Trophoblast cell (in vitro differentiated cells and primary cell): ENCODE data around the gene DHX29.

Source experiments
- DNase-seq, 2 donors: peaks; one replicate each; pipeline ENCODE4 v3.0.0-alpha.2; 2016
- H2AFZ ChIP-seq: 2 replicates; pipeline ENCODE4 v1.6.1; 2013; ENCODE audit warnings: low read length, moderate library complexity, mild to moderate bottlenecking; ENCODE audit not compliant: insufficient read depth, poor library complexity
- H2AK5ac ChIP-seq: 2 replicates; pipeline ENCODE4 v1.6.1; 2013; ENCODE audit warnings: mild to moderate bottlenecking, low read length
- H2BK120ac ChIP-seq: 2 replicates; pipeline ENCODE4 v1.6.1; 2013; ENCODE audit warnings: low read length, mild to moderate bottlenecking, moderate library complexity; ENCODE audit not compliant: insufficient read depth, poor library complexity
- H2BK12ac ChIP-seq: 2 replicates; pipeline ENCODE4 v1.6.1; 2013; ENCODE audit warnings: mild to moderate bottlenecking, low read length, moderate library complexity
- H2BK5ac ChIP-seq: 2 replicates; pipeline ENCODE4 v1.6.1; 2013; ENCODE audit warnings: low read length, low read depth, moderate library complexity, mild to moderate bottlenecking; ENCODE audit not compliant: poor library complexity
- H3K14ac ChIP-seq: 2 replicates; pipeline ENCODE4 v1.6.1; 2013; ENCODE audit warnings: mild to moderate bottlenecking, low read length
- H3K18ac ChIP-seq: 2 replicates; pipeline ENCODE4 v1.6.1; 2013; ENCODE audit warnings: mild to moderate bottlenecking, low read length
- H3K23ac ChIP-seq: 2 replicates; pipeline ENCODE4 v1.6.1; 2013; ENCODE audit warnings: low read length
- H3K27ac ChIP-seq: 2 replicates; pipeline ENCODE4 v1.5.1; 2013; ENCODE audit warnings: low read depth, mild to moderate bottlenecking, inconsistent platforms, low read length, moderate library complexity
- H3K27me3 ChIP-seq: 2 replicates; pipeline ENCODE4 v1.6.1; 2013; ENCODE audit warnings: inconsistent platforms, mild to moderate bottlenecking, low read length, moderate library complexity; ENCODE audit not compliant: insufficient read depth
- H3K36me3 ChIP-seq, 2 experiments: 1 replicate in 1 of 2; 2 replicates in 1 of 2; pipeline ENCODE4 v1.6.1; 2013; ENCODE audit warnings: low read length in 2 of 2, mild to moderate bottlenecking in 2 of 2, moderate library complexity in 1 of 2; ENCODE audit not compliant: insufficient read depth in 2 of 2, control insufficient read depth in 1 of 2
- H3K4ac ChIP-seq: 2 replicates; pipeline ENCODE4 v1.6.1; 2013; ENCODE audit warnings: low read depth, mild to moderate bottlenecking, low read length, moderate library complexity
- H3K4me1 ChIP-seq, 2 experiments: 1 replicate in 1 of 2; 2 replicates in 1 of 2; pipeline ENCODE4 v1.6.1; 2013; ENCODE audit warnings: low read length in 2 of 2, mild to moderate bottlenecking in 2 of 2, moderate library complexity in 1 of 2; ENCODE audit not compliant: insufficient read depth in 2 of 2, control insufficient read depth in 1 of 2
- H3K4me2 ChIP-seq: 2 replicates; pipeline ENCODE4 v1.6.1; 2013; ENCODE audit warnings: inconsistent platforms, mild to moderate bottlenecking, low read length, moderate library complexity
- H3K4me3 ChIP-seq: 2 replicates; pipeline ENCODE4 v1.5.1; 2013; ENCODE audit warnings: mild to moderate bottlenecking, low read depth, low read length, inconsistent platforms
- H3K79me1 ChIP-seq: one replicate; pipeline ENCODE4 v1.6.1; 2013; ENCODE audit warnings: low read length
- H3K79me2 ChIP-seq: 2 replicates; pipeline ENCODE4 v1.6.1; 2013; ENCODE audit warnings: low read length, mild to moderate bottlenecking; ENCODE audit not compliant: control insufficient read depth, insufficient read depth, poor library complexity
- H3K9ac ChIP-seq: 2 replicates; pipeline ENCODE4 v1.6.1; 2013; ENCODE audit warnings: mild to moderate bottlenecking, low read length
- H3K9me3 ChIP-seq: 2 replicates; pipeline ENCODE4 v1.6.1; 2013; ENCODE audit warnings: low read depth, mild to moderate bottlenecking, control low read depth, inconsistent platforms, low read length; ENCODE audit not compliant: insufficient read depth
- H4K12ac ChIP-seq: 2 replicates; pipeline ENCODE4 v1.6.1; 2013; ENCODE audit warnings: low read depth, mild to moderate bottlenecking, low read length, moderate library complexity
- H4K8ac ChIP-seq: 2 replicates; pipeline ENCODE4 v1.6.1; 2013; ENCODE audit warnings: low read depth, mild to moderate bottlenecking, low read length, moderate library complexity
- H4K91ac ChIP-seq: one replicate; pipeline ENCODE4 v1.6.1; 2013; ENCODE audit warnings: low read depth, mild to moderate bottlenecking, low read length, moderate library complexity
- WGBS: extraction: QIAGEN DNeasy Blood & Tissue Kit; methylation state at CpG from one replicate; pipeline ENCODE4 v1.1.7; 2013; ENCODE audit warnings: missing lambda C conversion rate; ENCODE audit not compliant: insufficient read length, insufficient coverage; ENCODE audit errors: extremely low coverage; 5-methylcytosine and 5-hydroxymethylcytosine counted together

DHX29 gene

DNA sequence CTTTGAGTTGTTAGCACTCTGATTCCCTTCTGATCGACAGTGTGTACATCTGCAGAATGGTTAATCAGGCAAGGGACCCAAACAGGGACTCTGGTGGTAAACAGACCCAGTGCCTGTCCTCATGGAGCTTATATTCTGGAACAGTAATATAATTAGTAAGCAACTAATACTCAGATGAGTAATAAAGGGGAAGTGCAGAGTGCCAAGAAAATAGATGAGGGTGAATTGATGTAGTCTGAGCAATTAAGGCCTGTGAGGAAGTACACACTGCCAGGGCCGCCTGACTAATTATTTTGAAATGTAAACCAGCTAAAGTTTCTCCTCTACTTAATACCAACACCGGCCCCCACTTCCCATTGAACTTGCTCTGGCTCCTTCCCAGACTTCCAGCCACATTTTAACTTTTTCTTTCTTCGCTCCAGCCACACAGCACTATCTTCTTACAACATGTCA lies 4.2 kb downstream of the DHX29 start:
- H3K14ac ChIP-seq: no peak overlapping the region
- H2BK5ac ChIP-seq: no peak overlapping the region
- no peak overlapping the region for H3K27ac ChIP-seq
- no peak overlapping the region for H4K91ac ChIP-seq
- H4K8ac ChIP-seq: no peak overlapping the region
- H3K4me3 ChIP-seq: no peak overlapping the region
- H3K4me1 ChIP-seq: peaks cover 0 to 2% of the 10 kb centered on the region in 2 experiments
- H3K36me3 ChIP-seq: peaks cover 1 to 4% of the 10 kb centered on the region in 2 experiments
- H3K79me2 ChIP-seq: peaks cover 8% of the 10 kb centered on the region
- no peak overlapping the region for H2BK12ac ChIP-seq
- DNase-seq: peak; percentile 43 to 50
- no peak overlapping the region for H3K4me2 ChIP-seq
- H2BK120ac ChIP-seq: no peak overlapping the region
- peaks cover 11% of the 10 kb centered on the region for H3K79me1 ChIP-seq
- H2AFZ ChIP-seq: no peak overlapping the region
- whole genome bisulfite sequencing: no CpG with 5 or more reads among the region's 4 CpGs
- H3K18ac ChIP-seq: no peak overlapping the region
- H3K9me3 ChIP-seq: no peaks in the 10 kb centered on the region
- no peak overlapping the region for H4K12ac ChIP-seq
- H3K27me3 ChIP-seq: no peaks in the 10 kb centered on the region
- H2AK5ac ChIP-seq: no peak overlapping the region
- H3K4ac ChIP-seq: no peak overlapping the region
- H3K9ac ChIP-seq: no peak overlapping the region
- no peak overlapping the region for H3K23ac ChIP-seq

GRCh38 chr5:55300890-55301289 lies 6.6 kb downstream of the DHX29 start:
- H3K9me3 ChIP-seq: no peaks in the 10 kb centered on the region
- no peaks in the 10 kb centered on the region for H3K4me1 ChIP-seq
- H3K27ac ChIP-seq: no peak overlapping the region
- no peak overlapping the region for H3K4me3 ChIP-seq
- peaks cover 1 to 4% of the 10 kb centered on the region in 2 experiments for H3K36me3 ChIP-seq
- no peak overlapping the region for H2BK12ac ChIP-seq
- WGBS: no CpG with 5 or more reads among the region's 2 CpGs
- H3K4ac ChIP-seq: no peak overlapping the region
- no peak overlapping the region for H2AFZ ChIP-seq
- H4K91ac ChIP-seq: no peak overlapping the region
- H3K4me2 ChIP-seq: no peak overlapping the region
- H3K14ac ChIP-seq: no peak overlapping the region
- H3K27me3 ChIP-seq: no peaks in the 10 kb centered on the region
- no peaks in the 10 kb centered on the region for H3K79me1 ChIP-seq
- H3K79me2 ChIP-seq: no peaks in the 10 kb centered on the region
- H4K12ac ChIP-seq: no peak overlapping the region
- H2BK5ac ChIP-seq: no peak overlapping the region
- no peak overlapping the region for H2BK120ac ChIP-seq
- no peak for DNase-seq
- H4K8ac ChIP-seq: no peak overlapping the region
- H3K18ac ChIP-seq: no peak overlapping the region
- no peak overlapping the region for H3K9ac ChIP-seq
- no peak overlapping the region for H2AK5ac ChIP-seq
- H3K23ac ChIP-seq: no peak overlapping the region

- H3K14ac ChIP-seq: no peak overlapping the region
- no peaks in the 10 kb centered on the region for H3K9me3 ChIP-seq
- no peaks in the 10 kb centered on the region for H3K4me1 ChIP-seq
- no CpG with 5 or more reads among the region's 1 CpG for WGBS
- H3K4me2 ChIP-seq: no peak overlapping the region
- H3K4me3 ChIP-seq: no peak overlapping the region
- H3K79me1 ChIP-seq: no peaks in the 10 kb centered on the region
- H3K9ac ChIP-seq: no peak overlapping the region
- H3K79me2 ChIP-seq: no peaks in the 10 kb centered on the region
- no peak overlapping the region for H2BK5ac ChIP-seq
- no peak overlapping the region for H2BK120ac ChIP-seq
- H4K8ac ChIP-seq: no peak overlapping the region
- H3K27ac ChIP-seq: no peak overlapping the region
- H2AK5ac ChIP-seq: no peak overlapping the region
- no peak overlapping the region for H2AFZ ChIP-seq
- no peak overlapping the region for H3K18ac ChIP-seq
- peaks cover 7 to 10% of the 10 kb centered on the region in 2 experiments for H3K36me3 ChIP-seq
- H3K27me3 ChIP-seq: no peaks in the 10 kb centered on the region
- no peak overlapping the region for H3K4ac ChIP-seq
- DNase-seq: no peak
- H3K23ac ChIP-seq: no peak overlapping the region
- H4K91ac ChIP-seq: no peak overlapping the region
- no peak overlapping the region for H2BK12ac ChIP-seq
- H4K12ac ChIP-seq: no peak overlapping the region
These were observed 12.6 kb downstream of the DHX29 start for GRCh38 chr5:55294935-55295334.

DNA sequence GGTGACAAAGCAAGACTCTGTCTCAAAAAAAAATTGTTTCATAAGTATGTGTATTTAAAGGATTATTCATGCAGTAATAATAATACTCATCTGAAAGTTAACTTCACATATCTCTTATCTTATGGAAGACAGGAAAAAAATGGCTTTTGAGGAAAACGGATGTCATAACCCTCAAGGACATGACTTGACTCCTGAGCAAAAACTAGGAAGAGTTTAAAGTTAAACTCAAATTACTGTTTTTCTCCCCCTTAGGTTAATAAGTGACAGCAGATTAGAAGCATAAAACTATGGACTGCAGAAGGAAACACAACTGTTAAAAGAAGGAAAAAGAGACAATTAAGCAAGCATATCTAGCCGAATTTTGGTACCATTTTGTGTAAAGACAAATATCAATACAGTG lies 16.5 kb downstream of the DHX29 start:
- no peak overlapping the region for H4K8ac ChIP-seq
- no peak overlapping the region for H2AK5ac ChIP-seq
- H4K12ac ChIP-seq: no peak overlapping the region
- H2BK12ac ChIP-seq: no peak overlapping the region
- no peak overlapping the region for H3K27ac ChIP-seq
- no peak overlapping the region for H3K14ac ChIP-seq
- peaks cover 11 to 15% of the 10 kb centered on the region in 2 experiments for H3K36me3 ChIP-seq
- H3K9ac ChIP-seq: no peak overlapping the region
- H2BK5ac ChIP-seq: no peak overlapping the region
- no peak overlapping the region for H3K4me3 ChIP-seq
- no peaks in the 10 kb centered on the region for H3K79me1 ChIP-seq
- H3K79me2 ChIP-seq: no peaks in the 10 kb centered on the region
- no CpG with 5 or more reads among the region's 2 CpGs for WGBS
- H3K4me2 ChIP-seq: no peak overlapping the region
- H3K4me1 ChIP-seq: no peaks in the 10 kb centered on the region
- no peak overlapping the region for H2BK120ac ChIP-seq
- no peak for DNase-seq
- H3K9me3 ChIP-seq: no peaks in the 10 kb centered on the region
- no peak overlapping the region for H4K91ac ChIP-seq
- no peak overlapping the region for H2AFZ ChIP-seq
- no peak overlapping the region for H3K4ac ChIP-seq
- H3K23ac ChIP-seq: no peak overlapping the region
- no peaks in the 10 kb centered on the region for H3K27me3 ChIP-seq
- H3K18ac ChIP-seq: no peak overlapping the region
